ENCODE results near the gene DIRAS1.

DNA sequence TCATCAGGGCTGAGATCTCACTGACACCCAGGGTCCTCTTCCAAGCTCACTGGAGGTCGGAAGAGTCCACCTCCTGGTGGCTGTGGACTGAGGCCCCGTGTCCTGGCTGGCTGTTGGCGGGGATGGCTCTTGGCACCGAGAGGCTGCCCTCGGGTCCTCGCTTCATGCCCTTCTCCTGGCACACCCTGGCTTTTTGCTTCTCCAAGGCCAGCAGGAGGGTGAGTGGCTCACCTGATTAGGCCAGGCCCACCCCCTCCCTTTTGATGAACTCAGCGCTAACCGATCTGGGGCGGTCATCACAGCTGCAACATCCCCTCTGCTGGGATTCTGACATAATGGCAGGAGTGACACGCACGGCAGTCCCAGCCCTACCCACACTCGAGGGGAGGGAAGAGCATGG is 14.2 kb upstream of the DIRAS1 start:
- no peak for TF ChIP-seq CREB1 (IDR thresholded peaks at IDR 0.05; ENCODE audit: low read depth)
- TF ChIP-seq TEAD4 (IDR thresholded peaks at IDR 0.05) = no peak
- no peak for TF ChIP-seq NFIC (IDR thresholded peaks at IDR 0.05)
- TF ChIP-seq RAD21 (IDR thresholded peaks at IDR 0.05; ENCODE audit: low read depth) = no peak
- TF ChIP-seq TAF1 (IDR thresholded peaks at IDR 0.05; ENCODE audit: low read depth) = no peak
- TF ChIP-seq MAX (IDR thresholded peaks at IDR 0.05) = no peak
- TF ChIP-seq REST (IDR thresholded peaks at IDR 0.05; ENCODE audit: low read depth) = no peak
- TF ChIP-seq ZBTB7A (IDR thresholded peaks at IDR 0.05; ENCODE audit: low read depth) = no peak
- no peak for TF ChIP-seq EP300 (IDR thresholded peaks at IDR 0.05; ENCODE audit: borderline replicate concordance)
- no peak for TF ChIP-seq FOXM1 (IDR thresholded peaks at IDR 0.05; ENCODE audit: borderline replicate concordance, low read depth)
